NCI-H748 treated with DMSO at 0.1 percent for 48 hours (cell line): ENCODE results near the gene PURA.

Experiments used
- DNase-seq: peaks from one replicate; lab custom pipeline; 2025; lab: John Stamatoyannopoulos, UW

The PURA gene

GRCh38 chr5:140159014-140159927 is 45.4 kb downstream of the PURA start:
- DNase-seq, result no peak

- no peak for DNase-seq
These were observed 48.4 kb downstream of the PURA start for GRCh38 chr5:140162275-140162674.

- no peak for DNase-seq
These were observed 48.9 kb downstream of the PURA start for GRCh38 chr5:140162781-140163180.

- DNase-seq, result no peak
These were observed 51.4 kb downstream of the PURA start for GRCh38 chr5:140165101-140165922.

GRCh38 chr5:140165923-140166270 is 52.0 kb downstream of the PURA start:
- DNase-seq, result no peak

GRCh38 chr5:140166911-140167310 is 53.0 kb downstream of the PURA start:
- DNase-seq, result no peak

- DNase-seq, result no peak
These were observed 54.5 kb downstream of the PURA start for GRCh38 chr5:140168371-140168770.

GRCh38 chr5:140169410-140169809 is 55.5 kb downstream of the PURA start:
- no peak for DNase-seq

- no peak for DNase-seq
These were observed 58.6 kb downstream of the PURA start for GRCh38 chr5:140172483-140172882.

GRCh38 chr5:140174014-140174413 is 60.1 kb downstream of the PURA start:
- no peak for DNase-seq

GRCh38 chr5:140174465-140175366 is 60.8 kb downstream of the PURA start, which contains the start of gene CYSTM1:
Gene CYSTM1 (plus strand): TSS chr5:140175188. CDS start chr5:140194466, 19,278 bp downstream.
- peak; percentile 87 for DNase-seq
